Endothelial cell of umbilical vein (primary cell): Measurements from ENCODE around the gene ARID5A.

Experiments
- FOS ChIP-seq: IDR thresholded peaks from 2 replicates; pipeline ENCODE4 v1.6.1; 2011; ENCODE audit warnings: mild to moderate bottlenecking, low read length, moderate library complexity, borderline replicate concordance; ENCODE audit not compliant: insufficient read depth
- MYC ChIP-seq: IDR thresholded peaks from one replicate; pipeline ENCODE4 v1.6.1; 2011; ENCODE audit warnings: mild to moderate bottlenecking, low read depth, low read length
- POLR2A ChIP-seq: IDR thresholded peaks from 2 replicates; pipeline ENCODE4 v1.6.1; 2012; ENCODE audit warnings: low read depth, mild to moderate bottlenecking, control low read depth, low read length
- TF ChIP-seq, protein P1 (sequence below), 2 donors: IDR thresholded peaks; 1 replicate in 1 of 2; 2 replicates in 1 of 2; pipeline ENCODE4 v1.5.1; 2011; ENCODE audit warnings: low read length in 2 of 2, mild to moderate bottlenecking in 2 of 2, moderate library complexity in 2 of 2, control low read depth in 1 of 2, inconsistent platforms in 1 of 2, low read depth in 1 of 2; ENCODE audit not compliant: insufficient read depth in 1 of 2; ENCODE audit errors: extremely low read depth in 1 of 2

DNA sequence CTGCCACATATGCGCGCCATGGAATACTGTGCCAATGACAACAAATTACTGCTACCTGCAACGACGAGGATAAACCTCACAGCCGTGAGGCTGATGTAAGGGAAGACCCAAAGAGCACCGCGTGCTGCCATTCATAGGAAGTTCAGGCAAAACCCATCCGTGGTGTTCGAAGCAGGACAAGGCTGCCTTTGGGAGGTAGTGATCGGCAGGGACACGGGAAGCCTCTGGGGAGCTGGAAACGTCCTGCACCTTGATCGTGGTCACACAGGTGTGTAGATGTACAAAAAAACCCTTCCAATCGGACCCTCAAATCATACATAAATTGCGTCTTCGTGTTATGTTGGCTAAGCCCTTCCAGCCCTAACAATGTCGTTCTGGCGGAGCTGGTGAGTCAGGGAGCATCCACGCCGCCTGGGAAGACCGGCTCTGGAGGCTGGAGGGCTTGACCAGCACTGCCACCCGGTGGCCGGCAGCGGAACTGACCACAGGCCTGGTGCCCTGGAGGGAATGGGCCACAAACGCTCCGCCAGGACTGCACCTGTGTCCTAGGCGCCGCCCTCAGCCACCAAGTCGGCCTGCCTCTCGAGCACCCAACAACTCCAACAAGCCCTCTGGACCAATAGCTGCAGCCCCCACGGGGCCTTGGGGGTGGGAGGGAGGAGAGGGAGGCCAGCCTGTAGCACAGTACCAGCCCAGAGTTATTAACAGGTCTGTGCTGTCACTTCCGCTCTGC, 27.3 kb upstream of the ARID5A start:
- TF ChIP-seq, protein P1, sequence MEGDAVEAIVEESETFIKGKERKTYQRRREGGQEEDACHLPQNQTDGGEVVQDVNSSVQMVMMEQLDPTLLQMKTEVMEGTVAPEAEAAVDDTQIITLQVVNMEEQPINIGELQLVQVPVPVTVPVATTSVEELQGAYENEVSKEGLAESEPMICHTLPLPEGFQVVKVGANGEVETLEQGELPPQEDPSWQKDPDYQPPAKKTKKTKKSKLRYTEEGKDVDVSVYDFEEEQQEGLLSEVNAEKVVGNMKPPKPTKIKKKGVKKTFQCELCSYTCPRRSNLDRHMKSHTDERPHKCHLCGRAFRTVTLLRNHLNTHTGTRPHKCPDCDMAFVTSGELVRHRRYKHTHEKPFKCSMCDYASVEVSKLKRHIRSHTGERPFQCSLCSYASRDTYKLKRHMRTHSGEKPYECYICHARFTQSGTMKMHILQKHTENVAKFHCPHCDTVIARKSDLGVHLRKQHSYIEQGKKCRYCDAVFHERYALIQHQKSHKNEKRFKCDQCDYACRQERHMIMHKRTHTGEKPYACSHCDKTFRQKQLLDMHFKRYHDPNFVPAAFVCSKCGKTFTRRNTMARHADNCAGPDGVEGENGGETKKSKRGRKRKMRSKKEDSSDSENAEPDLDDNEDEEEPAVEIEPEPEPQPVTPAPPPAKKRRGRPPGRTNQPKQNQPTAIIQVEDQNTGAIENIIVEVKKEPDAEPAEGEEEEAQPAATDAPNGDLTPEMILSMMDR (IDR thresholded peaks at IDR 0.05; ENCODE audit: extremely low read depth in 1 of 2, insufficient read depth in 1 of 2, low read depth in 1 of 2, low read length in 2 of 2): peak; percentile 99
- TF ChIP-seq FOS (peak; percentile 59), POLR2A (no peak), MYC (no peak)
